OCI-LY1 (cell line): ENCODE results near the gene STAU1.

ENCODE experiments used
- EZH2 ChIP-seq: fragments of 200-600 bp; sonication (generic), shearing (Covaris generic); IDR thresholded peaks from 2 replicates; pipeline ENCODE4 v1.8.0; 2017; ENCODE audit warnings: borderline replicate concordance, mixed run types, mild to moderate bottlenecking, antibody characterized with exemption, low read length, moderate library complexity, mixed read lengths
- TF ChIP-seq, protein P1 (sequence below): fragments of 200-600 bp; sonication (generic), shearing (Covaris generic); IDR thresholded peaks from 2 replicates; pipeline ENCODE4 v1.5.1; 2017; ENCODE audit warnings: mild to moderate bottlenecking, antibody characterized with exemption, low read length, moderate library complexity, mixed read lengths

DNA sequence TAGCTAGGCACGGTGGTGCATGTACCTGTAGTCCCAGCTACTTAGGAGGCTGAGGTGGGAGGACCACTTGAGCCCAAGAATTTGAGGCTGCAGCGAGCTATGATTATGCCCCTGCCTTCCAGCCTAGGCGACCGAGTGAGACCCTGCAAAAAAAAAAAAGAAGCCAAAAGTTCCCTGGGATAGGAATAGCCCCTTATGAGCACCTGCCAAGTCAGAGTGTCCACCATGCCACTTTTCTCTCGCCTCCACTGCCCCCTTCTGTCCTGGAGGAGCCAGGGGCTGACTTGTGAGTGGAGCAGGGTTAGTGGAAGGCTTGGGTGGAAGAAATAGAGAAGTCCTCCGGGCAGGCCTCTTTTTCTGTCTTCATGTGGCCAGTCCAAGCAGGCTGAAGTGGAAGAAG is 18.9 kb upstream of the STAU1 start:
- TF ChIP-seq, protein P1, sequence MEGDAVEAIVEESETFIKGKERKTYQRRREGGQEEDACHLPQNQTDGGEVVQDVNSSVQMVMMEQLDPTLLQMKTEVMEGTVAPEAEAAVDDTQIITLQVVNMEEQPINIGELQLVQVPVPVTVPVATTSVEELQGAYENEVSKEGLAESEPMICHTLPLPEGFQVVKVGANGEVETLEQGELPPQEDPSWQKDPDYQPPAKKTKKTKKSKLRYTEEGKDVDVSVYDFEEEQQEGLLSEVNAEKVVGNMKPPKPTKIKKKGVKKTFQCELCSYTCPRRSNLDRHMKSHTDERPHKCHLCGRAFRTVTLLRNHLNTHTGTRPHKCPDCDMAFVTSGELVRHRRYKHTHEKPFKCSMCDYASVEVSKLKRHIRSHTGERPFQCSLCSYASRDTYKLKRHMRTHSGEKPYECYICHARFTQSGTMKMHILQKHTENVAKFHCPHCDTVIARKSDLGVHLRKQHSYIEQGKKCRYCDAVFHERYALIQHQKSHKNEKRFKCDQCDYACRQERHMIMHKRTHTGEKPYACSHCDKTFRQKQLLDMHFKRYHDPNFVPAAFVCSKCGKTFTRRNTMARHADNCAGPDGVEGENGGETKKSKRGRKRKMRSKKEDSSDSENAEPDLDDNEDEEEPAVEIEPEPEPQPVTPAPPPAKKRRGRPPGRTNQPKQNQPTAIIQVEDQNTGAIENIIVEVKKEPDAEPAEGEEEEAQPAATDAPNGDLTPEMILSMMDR: no peak
- TF ChIP-seq EZH2: no peak
